Memory B cell (primary cell): Measurements from ENCODE around the gene SORL1.
"Not testable (repeated sequence)": the region's sequence is repeated elsewhere in the genome, so short reads cannot be mapped to it uniquely, and the experiment has no call there.

Experiments used
- ATAC-seq: fragments of 150-1000 bp; cut with Tn5 transposase; 2 replicates; pipeline ENCODE4 v1.10.0; 2021; ENCODE audit warnings: low read depth, mild to moderate bottlenecking, moderate library complexity
- DNase-seq, 2 donors: peaks; one replicate each; pipeline ENCODE4 v3.0.0; 2022; ENCODE audit warnings: low spot score in 2 of 2
- H3K27ac Mint-ChIP-seq: one replicate; pipeline ENCODE4 v1.8.0; 2022; ENCODE audit warnings: mild to moderate bottlenecking, moderate library complexity, mixed read lengths
- H3K27me3 Mint-ChIP-seq: one replicate; pipeline ENCODE4 v1.8.0; 2022; ENCODE audit warnings: mixed read lengths
- H3K36me3 Mint-ChIP-seq: one replicate; pipeline ENCODE4 v1.8.0; 2022; ENCODE audit warnings: mild to moderate bottlenecking, mixed read lengths
- H3K4me1 Mint-ChIP-seq: one replicate; pipeline ENCODE4 v1.8.0; 2022; ENCODE audit warnings: mixed read lengths
- H3K4me3 Mint-ChIP-seq: one replicate; pipeline ENCODE4 v1.8.0; 2022; ENCODE audit warnings: mild to moderate bottlenecking, moderate library complexity, mixed read lengths
- H3K9me3 Mint-ChIP-seq: one replicate; pipeline ENCODE4 v1.8.0; 2022; ENCODE audit warnings: mixed read lengths

The SORL1 gene

GRCh38 chr11:121503051-121503450 is 50.9 kb downstream of the SORL1 start:
- Mint-ChIP-seq H3K27ac (no peak overlapping the region), H3K4me1 (no peaks in the 10 kb centered on the region)

GRCh38 chr11:121506237-121506636 is 54.1 kb downstream of the SORL1 start:
- H3K27ac Mint-ChIP-seq, H3K27me3 Mint-ChIP-seq, ATAC-seq, DNase-seq, H3K4me1 Mint-ChIP-seq, H3K4me3 Mint-ChIP-seq: not testable (repeated sequence)
- Mint-ChIP-seq H3K36me3 (peaks cover 23% of the 10 kb centered on the region), H3K9me3 (peaks cover 14% of the 10 kb centered on the region)

More at GRCh38 chr11:121503051-121503450, 50.9 kb downstream of the SORL1 start:
- H3K36me3 Mint-ChIP-seq, result peaks cover 25% of the 10 kb centered on the region
- ATAC-seq (no peak), DNase-seq (no peak)
- H3K9me3 Mint-ChIP-seq, result peaks cover 15% of the 10 kb centered on the region
- H3K4me3 Mint-ChIP-seq, result no peak overlapping the region
- no peaks in the 10 kb centered on the region for H3K27me3 Mint-ChIP-seq

- H3K27ac Mint-ChIP-seq, result no peak overlapping the region
- H3K36me3 Mint-ChIP-seq, result peaks cover 23% of the 10 kb centered on the region
- peaks cover 6% of the 10 kb centered on the region for H3K4me1 Mint-ChIP-seq
- no peak for DNase-seq
- no peak overlapping the region for H3K4me3 Mint-ChIP-seq
- ATAC-seq, result no peak
- H3K27me3 Mint-ChIP-seq, result no peaks in the 10 kb centered on the region
- H3K9me3 Mint-ChIP-seq, result peaks cover 12% of the 10 kb centered on the region
These were observed 56.3 kb downstream of the SORL1 start for GRCh38 chr11:121508449-121508848.

GRCh38 chr11:121510438-121510837 is 58.3 kb downstream of the SORL1 start:
- Mint-ChIP-seq H3K27ac (no peak overlapping the region), H3K9me3 (peaks cover 9% of the 10 kb centered on the region), H3K4me3 (no peak overlapping the region), H3K4me1 (peaks cover 6% of the 10 kb centered on the region), H3K36me3 (peaks cover 25% of the 10 kb centered on the region), H3K27me3 (no peaks in the 10 kb centered on the region)
- ATAC-seq, result no peak
- DNase-seq, result no peak

DNA sequence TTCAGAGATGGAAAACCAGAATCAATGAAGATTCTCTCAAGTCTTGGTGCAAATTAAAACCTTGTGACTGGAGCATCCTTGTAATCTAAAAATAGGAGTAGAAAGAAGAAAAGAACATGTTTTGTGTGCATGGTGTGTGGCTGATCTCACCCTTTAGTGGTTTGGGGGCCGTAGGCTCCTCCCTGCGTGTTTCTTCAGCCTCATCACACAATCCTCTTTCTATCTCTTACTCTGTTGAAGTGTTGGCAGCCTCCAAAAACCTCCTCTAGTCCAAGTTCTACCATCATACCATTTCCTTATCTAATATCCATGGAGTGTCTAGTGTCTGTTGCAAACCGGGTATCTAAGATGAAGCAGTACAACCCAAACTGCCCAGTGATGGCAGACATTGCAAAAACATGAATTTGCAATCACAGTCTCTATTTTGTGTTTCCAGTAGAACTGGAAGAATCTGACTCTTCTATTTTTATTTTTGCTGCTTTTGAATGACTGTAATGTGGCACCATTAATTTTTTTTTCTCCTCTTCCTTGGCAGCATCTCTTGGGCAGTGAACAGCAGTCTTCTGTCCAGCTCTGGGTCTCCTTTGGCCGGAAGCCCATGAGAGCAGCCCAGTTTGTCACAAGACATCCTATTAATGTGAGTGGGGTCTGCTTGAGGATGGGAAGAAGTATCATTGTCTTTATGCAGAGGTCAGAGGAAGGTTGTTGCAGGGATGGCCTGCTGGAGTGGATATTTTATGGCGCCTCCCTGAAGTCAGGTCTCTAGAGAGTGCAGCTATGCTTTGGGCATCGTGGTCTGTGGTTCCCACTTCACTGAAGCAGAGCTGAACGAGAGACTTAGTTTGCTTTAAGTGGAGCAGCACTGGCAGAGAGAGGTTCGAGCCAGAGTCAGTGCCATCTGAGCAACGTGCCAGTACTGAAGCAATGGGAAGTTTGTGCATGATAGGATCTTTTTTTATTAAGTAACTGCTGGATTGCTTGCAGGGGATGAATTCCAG is 60.7 kb downstream of the SORL1 start:
- no peak overlapping the region for H3K4me3 Mint-ChIP-seq
- H3K4me1 Mint-ChIP-seq, result peaks cover 6% of the 10 kb centered on the region
- ATAC-seq (no peak), DNase-seq (no peak)
- H3K27me3 Mint-ChIP-seq, result no peaks in the 10 kb centered on the region
- no peak overlapping the region for H3K27ac Mint-ChIP-seq
- peaks cover 15% of the 10 kb centered on the region for H3K36me3 Mint-ChIP-seq
- no peaks in the 10 kb centered on the region for H3K9me3 Mint-ChIP-seq

- Mint-ChIP-seq H3K9me3 (no peaks in the 10 kb centered on the region), H3K36me3 (peaks cover 12% of the 10 kb centered on the region), H3K4me1 (peaks cover 6% of the 10 kb centered on the region), H3K27me3 (no peaks in the 10 kb centered on the region), H3K4me3 (no peak overlapping the region), H3K27ac (no peak overlapping the region)
- DNase-seq, result no peak
- no peak for ATAC-seq
These were observed 61.7 kb downstream of the SORL1 start for GRCh38 chr11:121513807-121514206.

GRCh38 chr11:121514432-121515334 is 62.6 kb downstream of the SORL1 start:
- DNase-seq (no peak), ATAC-seq (no peak)
- Mint-ChIP-seq H3K27me3 (no peaks in the 10 kb centered on the region), H3K27ac (no peak overlapping the region), H3K36me3 (peaks cover 12% of the 10 kb centered on the region), H3K4me3 (no peak overlapping the region), H3K9me3 (no peaks in the 10 kb centered on the region), H3K4me1 (peaks cover 6% of the 10 kb centered on the region)

DNA sequence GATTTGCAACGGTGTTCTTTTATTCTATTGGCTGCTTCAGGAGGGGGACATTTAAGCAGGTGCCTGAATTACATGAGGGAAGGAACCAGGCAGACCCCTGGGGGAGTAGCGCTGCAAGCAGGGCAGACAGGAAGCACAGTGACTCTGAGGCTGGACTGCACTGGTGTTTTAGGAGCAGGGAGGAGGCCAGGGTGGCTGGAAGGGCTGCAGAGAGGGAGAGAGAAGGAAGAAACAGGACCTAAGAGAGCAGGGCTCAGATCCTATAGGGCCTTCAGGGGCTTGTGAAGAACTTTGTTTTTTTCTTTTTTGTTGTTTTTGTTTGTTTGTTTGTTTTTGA is 63.2 kb downstream of the SORL1 start:
- Mint-ChIP-seq H3K9me3 (no peaks in the 10 kb centered on the region), H3K4me1 (peaks cover 6% of the 10 kb centered on the region), H3K4me3 (no peak overlapping the region), H3K27me3 (no peaks in the 10 kb centered on the region), H3K27ac (no peak overlapping the region), H3K36me3 (peaks cover 12% of the 10 kb centered on the region)
- no peak for DNase-seq
- ATAC-seq, result no peak

- Mint-ChIP-seq H3K4me3 (no peak overlapping the region), H3K9me3 (no peaks in the 10 kb centered on the region), H3K36me3 (peaks cover 17% of the 10 kb centered on the region), H3K27ac (no peak overlapping the region), H3K27me3 (no peaks in the 10 kb centered on the region), H3K4me1 (peaks cover 10% of the 10 kb centered on the region)
- DNase-seq (no peak), ATAC-seq (no peak)
These were observed 65.9 kb downstream of the SORL1 start for GRCh38 chr11:121517996-121518395.

- Mint-ChIP-seq H3K9me3 (peaks cover 2% of the 10 kb centered on the region), H3K4me3 (no peak overlapping the region), H3K27ac (no peak overlapping the region), H3K36me3 (peaks cover 17% of the 10 kb centered on the region), H3K27me3 (no peaks in the 10 kb centered on the region), H3K4me1 (peaks cover 7% of the 10 kb centered on the region)
- ATAC-seq (no peak), DNase-seq (no peak)
These were observed 68.4 kb downstream of the SORL1 start for GRCh38 chr11:121520243-121521144.

GRCh38 chr11:121521145-121522042 is 69.3 kb downstream of the SORL1 start:
- no peak overlapping the region for H3K27ac Mint-ChIP-seq
- no peak overlapping the region for H3K4me3 Mint-ChIP-seq
- DNase-seq (no peak), ATAC-seq (no peak)
- peaks cover 16% of the 10 kb centered on the region for H3K36me3 Mint-ChIP-seq
- peaks cover 4% of the 10 kb centered on the region for H3K9me3 Mint-ChIP-seq
- peaks cover 7% of the 10 kb centered on the region for H3K4me1 Mint-ChIP-seq
- H3K27me3 Mint-ChIP-seq, result no peaks in the 10 kb centered on the region

- no peak for DNase-seq
- no peak for ATAC-seq
- H3K27ac Mint-ChIP-seq, result no peak overlapping the region
- H3K27me3 Mint-ChIP-seq, result no peaks in the 10 kb centered on the region
- H3K4me3 Mint-ChIP-seq, result no peak overlapping the region
- peaks cover 7% of the 10 kb centered on the region for H3K4me1 Mint-ChIP-seq
- peaks cover 6% of the 10 kb centered on the region for H3K9me3 Mint-ChIP-seq
- H3K36me3 Mint-ChIP-seq, result peaks cover 18% of the 10 kb centered on the region
These were observed 70.2 kb downstream of the SORL1 start for GRCh38 chr11:121522043-121522941.
